HCT116 (cell line): Measurements from ENCODE around the gene PDZRN4. TPM values are rescaled to one million over a fixed set of nuclear protein-coding genes. Genes with fewer than 3 reads are reported as not detected.
"Not testable (repeated sequence)": the region's sequence is repeated elsewhere in the genome, so short reads cannot be mapped to it uniquely, and the experiment has no call there.

Source experiments
- ATAC-seq: fragments of 200-7000 bp; cut with Tn5 transposase; 2 replicates; pipeline ENCODE4 v1.9.1; 2020; ENCODE audit warnings: mild to moderate bottlenecking, moderate library complexity
- BruUV-seq: library from RNA; stranded (reverse); fragments of 400-500 nt; replicated peaks from 2 replicates; lab custom pipeline; 2021; lab: Mats Ljungman, UMichigan
- CTCF ChIA-PET: fragments of 300-600 bp; sonication (Branson Sonifier 250); formaldehyde crosslinking; loops from one replicate; lab custom pipeline; 2021; ENCODE audit warnings: antibody characterized with exemption; lab: Charles Lee
- POLR2A ChIA-PET: fragments of 300-600, 350-600 bp; sonication (Branson Sonifier 250); formaldehyde crosslinking; loops from one replicate; lab custom pipeline; 2021; ENCODE audit warnings: antibody characterized with exemption; lab: Charles Lee
- RAD21 ChIA-PET, 2 experiments: fragments of 300-600 bp; sonication (Branson Sonifier 250); formaldehyde crosslinking; loops; one replicate each; lab custom pipeline; 2023; ENCODE audit warnings: low total read pairs in 2 of 2; ENCODE audit not compliant: uncharacterized antibody in 2 of 2, unreplicated experiment in 2 of 2, low non-redundant PET in 1 of 2; lab: Charles Lee
- DNase-seq: peaks from one replicate; pipeline ENCODE4 v3.0.0-alpha.2; 2010; ENCODE audit warnings: low read depth, low spot score
- H2AFZ ChIP-seq: fragments of 200-600 bp; shearing (Covaris generic), sonication (generic); 2 replicates; pipeline ENCODE4 v1.6.1; 2017; ENCODE audit warnings: low read depth, mixed run types, mixed read lengths, antibody characterized with exemption, low read length; ENCODE audit not compliant: poor library complexity, severe bottlenecking
- H3K27ac ChIP-seq: 2 replicates; pipeline ENCODE4 v1.5.1; 2012; ENCODE audit warnings: low read depth, low read length
- H3K27me3 ChIP-seq: fragments of 200-600 bp; sonication (generic); 2 replicates; pipeline ENCODE4 v1.6.1; 2016; ENCODE audit warnings: mixed run types, low read length, mixed read lengths; ENCODE audit not compliant: insufficient read depth
- H3K36me3 ChIP-seq, 2 experiments: fragments of 200-500 bp in 1 of 2; fragments of 200-600 bp in 1 of 2; sonication (Bioruptor generic) in 1 of 2; sonication (generic) in 1 of 2; 2 replicates each; pipeline versions ENCODE4 v1.5.1 to v1.6.1; 2014 to 2016; ENCODE audit warnings: low read length in 2 of 2, inconsistent platforms in 1 of 2, mixed read lengths in 1 of 2, mixed run types in 1 of 2; ENCODE audit not compliant: insufficient read depth in 2 of 2, control insufficient read depth in 1 of 2
- H3K4me1 ChIP-seq, 2 experiments: fragments of 200-600 bp in 1 of 2; sonication (generic) in 1 of 2; 2 replicates each; pipeline versions ENCODE4 v1.5.1 to v1.6.1; 2012 to 2017; ENCODE audit warnings: low read length in 2 of 2, inconsistent platforms in 1 of 2, mild to moderate bottlenecking in 1 of 2, mixed read lengths in 1 of 2, mixed run types in 1 of 2, moderate library complexity in 1 of 2; ENCODE audit not compliant: insufficient read depth in 2 of 2, control insufficient read depth in 1 of 2
- H3K4me2 ChIP-seq: fragments of 200-600 bp; sonication (generic); 2 replicates; pipeline ENCODE4 v1.6.1; 2017; ENCODE audit warnings: mixed run types, low read length, mixed read lengths
- H3K4me3 ChIP-seq, 2 experiments: fragments of 200-600 bp in 1 of 2; sonication (generic) in 1 of 2; replicated peaks in 1 of 2; 2 replicates each; pipeline ENCODE4 v1.5.1; 2011 to 2016; ENCODE audit warnings: low read length in 2 of 2, control low read depth in 1 of 2, low read depth in 1 of 2, mild to moderate bottlenecking in 1 of 2, mixed read lengths in 1 of 2, mixed run types in 1 of 2
- H3K79me2 ChIP-seq: fragments of 200-600 bp; sonication (generic); 2 replicates; pipeline ENCODE4 v1.6.1; 2017; ENCODE audit warnings: mild to moderate bottlenecking, mixed run types, low read length, moderate library complexity, mixed read lengths; ENCODE audit not compliant: insufficient read depth
- H3K9ac ChIP-seq: fragments of 200-600 bp; sonication (generic); 2 replicates; pipeline ENCODE4 v1.6.1; 2016; ENCODE audit warnings: low read length, mixed read lengths
- H3K9me2 ChIP-seq: fragments of 200-600 bp; sonication (generic), shearing (Covaris generic); 2 replicates; pipeline ENCODE4 v1.6.1; 2017; ENCODE audit warnings: mixed run types, mild to moderate bottlenecking, moderate library complexity; ENCODE audit not compliant: insufficient read depth
- H3K9me3 ChIP-seq, 2 experiments: fragments of 200-500 bp in 1 of 2; fragments of 200-600 bp in 1 of 2; sonication (Bioruptor generic) in 1 of 2; sonication (generic) in 1 of 2; 2 replicates each; pipeline ENCODE4 v1.6.1; 2014 to 2017; ENCODE audit warnings: low read length in 2 of 2, mixed read lengths in 2 of 2, inconsistent platforms in 1 of 2, low read depth in 1 of 2, mild to moderate bottlenecking in 1 of 2, mixed run types in 1 of 2, moderate library complexity in 1 of 2; ENCODE audit not compliant: control insufficient read depth in 1 of 2, insufficient read depth in 1 of 2
- H4K20me1 ChIP-seq: fragments of 200-600 bp; sonication (generic), shearing (Covaris generic); 2 replicates; pipeline ENCODE4 v1.6.1; 2017; ENCODE audit warnings: mixed run types, mild to moderate bottlenecking, moderate library complexity; ENCODE audit not compliant: insufficient read depth
- CTCF ChIP-seq, 3 experiments: fragments of 200-600 bp in 1 of 3; sonication (generic) in 1 of 3; IDR thresholded peaks in 2 of 3; conservative IDR thresholded peaks in 1 of 3; 2 replicates each; pipeline ENCODE4 v1.5.1; 2012 to 2017; ENCODE audit warnings: low read depth in 2 of 3, low read length in 2 of 3, antibody characterized with exemption in 1 of 3, borderline replicate concordance in 1 of 3, control low read depth in 1 of 3, mild to moderate bottlenecking in 1 of 3, mixed read lengths in 1 of 3, mixed run types in 1 of 3, moderate library complexity in 1 of 3; ENCODE audit not compliant: insufficient read depth in 1 of 3
- ELF1 ChIP-seq: IDR thresholded peaks from 2 replicates; pipeline ENCODE4 v1.6.1; 2012; ENCODE audit warnings: low read depth, borderline replicate concordance
- EZH2 ChIP-seq: fragments of 200-600 bp; sonication (generic); IDR thresholded peaks from 2 replicates; pipeline ENCODE4 v1.6.1; 2017; ENCODE audit warnings: antibody characterized with exemption, mixed run types
- EZH2phosphoT487 ChIP-seq: fragments of 200-600 bp; IDR thresholded peaks from 2 replicates; pipeline ENCODE4 v1.6.1; 2018; ENCODE audit warnings: antibody characterized with exemption, borderline replicate concordance
- FOSL1 ChIP-seq: IDR thresholded peaks from 2 replicates; pipeline ENCODE4 v1.6.1; 2012; ENCODE audit warnings: low read depth
- JUND ChIP-seq: IDR thresholded peaks from 2 replicates; pipeline ENCODE4 v1.6.1; 2012
- POLR2A ChIP-seq: IDR thresholded peaks from 2 replicates; pipeline ENCODE4 v1.7.0; 2011; ENCODE audit warnings: borderline replicate concordance; ENCODE audit not compliant: insufficient read depth, insufficient read length; ENCODE audit errors: extremely low read depth
- POLR2AphosphoS5 ChIP-seq: IDR thresholded peaks from 2 replicates; pipeline ENCODE4 v1.6.1; 2011; ENCODE audit warnings: mild to moderate bottlenecking, low read depth, low read length, moderate library complexity
- RAD21 ChIP-seq: IDR thresholded peaks from 2 replicates; pipeline ENCODE4 v1.6.1; 2012; ENCODE audit warnings: low read depth, mild to moderate bottlenecking
- SIN3A ChIP-seq: IDR thresholded peaks from 2 replicates; pipeline ENCODE4 v1.6.1; 2012; ENCODE audit warnings: low read depth
- SRF ChIP-seq: IDR thresholded peaks from 2 replicates; pipeline ENCODE4 v1.6.1; 2012; ENCODE audit warnings: low read depth
- TCF7L2 ChIP-seq: IDR thresholded peaks from 2 replicates; pipeline ENCODE4 v1.7.0; 2011; ENCODE audit warnings: borderline replicate concordance, inconsistent platforms; ENCODE audit not compliant: insufficient read depth, insufficient read length; ENCODE audit errors: extremely low read depth
- YY1 ChIP-seq: IDR thresholded peaks from 2 replicates; pipeline ENCODE4 v1.6.1; 2011; ENCODE audit warnings: low read length, low read depth, moderate library complexity, mild to moderate bottlenecking; ENCODE audit not compliant: insufficient replicate concordance; ENCODE audit errors: extremely low read depth
- ZFX ChIP-seq: fragments of 450-650 bp; IDR thresholded peaks from 2 replicates; pipeline ENCODE4 v1.6.1; 2017
- ZNF274 ChIP-seq: fragments of 200-500 bp; sonication (Bioruptor generic); IDR thresholded peaks from 2 replicates; pipeline ENCODE4 v1.6.1; 2014; ENCODE audit warnings: mild to moderate bottlenecking, low read depth, low read length, inconsistent platforms
- intact Hi-C: fragments of 100-400 bp; cut with micrococcal nuclease; formaldehyde crosslinking; loops from 2 replicates; pipeline ENCODE4 v1.10.0; 2022
- total RNA-seq: library from RNA; stranded (reverse); gene quantifications from one replicate; pipeline ENCODE4 v1.2.1, GENCODE V29; 2021; ENCODE audit not compliant: unreplicated experiment
- TF ChIP-seq, protein P1 (sequence below): IDR thresholded peaks from 2 replicates; pipeline ENCODE4 v1.6.1; 2011; ENCODE audit warnings: mild to moderate bottlenecking, low read length, moderate library complexity; ENCODE audit not compliant: insufficient replicate concordance; ENCODE audit errors: extremely low read depth

PDZRN4 gene
- total RNA-seq, 1 experiment from 2014 or later = not detected

DNA sequence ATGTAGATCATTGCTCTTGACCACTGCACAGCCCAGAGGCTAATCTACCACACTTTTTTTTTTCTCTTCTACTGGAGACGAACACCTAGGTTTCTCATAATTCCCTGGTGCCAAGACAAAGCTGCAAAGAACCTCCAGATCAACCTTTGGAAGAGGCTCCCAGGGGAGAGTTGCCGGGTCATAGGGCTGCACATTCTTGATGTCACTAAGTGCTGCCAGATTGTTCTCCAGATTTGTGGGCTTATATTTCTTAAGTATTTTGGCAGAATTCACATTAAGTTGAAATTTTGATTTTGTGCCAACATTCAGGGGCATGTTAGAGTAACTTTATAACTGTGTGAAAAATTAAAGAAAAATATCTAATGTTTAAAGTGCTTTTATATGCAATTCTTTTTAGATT, 13.5 kb upstream of the PDZRN4 start (continued):
- TF ChIP-seq RAD21 (no peak), ZNF274 (no peak), SIN3A (no peak), JUND (no peak), POLR2A (no peak), EZH2phosphoT487 (no peak), POLR2AphosphoS5 (no peak), FOSL1 (no peak)

DNA sequence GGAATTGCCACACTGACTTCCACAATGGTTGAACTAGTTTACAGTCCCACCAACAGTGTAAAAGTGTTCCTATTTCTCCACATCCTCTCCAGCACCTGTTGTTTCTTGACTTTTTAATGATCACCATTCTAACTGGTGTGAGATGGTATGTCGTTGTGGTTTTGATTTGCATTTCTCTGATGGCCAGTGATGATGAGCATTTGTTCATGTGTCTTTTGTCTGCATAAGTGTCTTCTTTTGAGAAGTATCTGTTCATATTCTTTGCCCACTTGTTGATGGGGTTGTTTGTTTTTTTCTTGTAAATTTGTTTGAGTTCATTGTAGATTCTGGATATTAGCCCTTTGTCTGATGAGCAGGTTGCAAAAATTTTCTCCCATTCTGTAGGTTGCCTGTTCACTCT, 8.6 kb upstream of the PDZRN4 start:
- H3K27me3 ChIP-seq, RAD21 ChIA-PET, ATAC-seq, H3K4me3 ChIP-seq, H3K9me2 ChIP-seq, H3K4me1 ChIP-seq, H3K79me2 ChIP-seq, H2AFZ ChIP-seq, CTCF ChIA-PET, intact Hi-C loops, DNase-seq, POLR2A ChIA-PET, H3K36me3 ChIP-seq, H3K27ac ChIP-seq, H4K20me1 ChIP-seq, BruUV-seq, H3K9me3 ChIP-seq, H3K4me2 ChIP-seq, H3K9ac ChIP-seq: not testable (repeated sequence)

DNA sequence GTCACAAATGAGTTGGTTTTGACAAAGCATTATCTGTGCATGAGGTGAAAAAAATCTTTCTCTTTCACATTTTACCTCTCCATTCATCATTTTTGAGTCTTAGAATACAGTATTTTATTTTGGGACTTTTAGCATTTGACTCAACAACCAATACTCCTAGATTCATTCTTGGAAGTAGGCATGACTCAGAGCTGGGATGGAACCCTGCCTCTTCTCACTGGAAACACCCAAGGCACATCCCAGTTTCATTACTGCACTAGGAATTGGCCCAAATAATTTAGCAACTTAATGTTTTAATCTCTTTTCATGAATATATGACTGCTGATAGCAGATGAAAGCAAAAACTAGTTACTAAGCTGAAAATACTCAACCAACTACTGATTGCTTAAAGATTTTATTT, 3.3 kb upstream of the PDZRN4 start:
- ChIA-PET POLR2A (no interaction called here), CTCF (no interaction called here), RAD21 (no interaction called here)
- Histone ChIP-seq H3K4me3 (no peak overlapping the region), H3K9me3 (no peaks in the 10 kb centered on the region), H3K36me3 (no peaks in the 10 kb centered on the region), H2AFZ (no peak overlapping the region), H3K27ac (no peak overlapping the region), H4K20me1 (no peaks in the 10 kb centered on the region), H3K9ac (no peak overlapping the region), H3K27me3 (no peaks in the 10 kb centered on the region), H3K79me2 (no peaks in the 10 kb centered on the region), H3K4me1 (no peaks in the 10 kb centered on the region), H3K4me2 (no peak overlapping the region), H3K9me2 (peaks cover 4% of the 10 kb centered on the region; the same call in 1 of the 2 replicates)
- no TSS peak for BruUV-seq
- DNase-seq (no peak), ATAC-seq (no peak)
- intact Hi-C loops = no loop called here
- no peak for TF ChIP-seq POLR2AphosphoS5
- TF ChIP-seq JUND = no peak
- TF ChIP-seq YY1 = no peak
- TF ChIP-seq TCF7L2 = no peak
- TF ChIP-seq POLR2A = no peak
- TF ChIP-seq ELF1 = no peak
- TF ChIP-seq, protein P1, sequence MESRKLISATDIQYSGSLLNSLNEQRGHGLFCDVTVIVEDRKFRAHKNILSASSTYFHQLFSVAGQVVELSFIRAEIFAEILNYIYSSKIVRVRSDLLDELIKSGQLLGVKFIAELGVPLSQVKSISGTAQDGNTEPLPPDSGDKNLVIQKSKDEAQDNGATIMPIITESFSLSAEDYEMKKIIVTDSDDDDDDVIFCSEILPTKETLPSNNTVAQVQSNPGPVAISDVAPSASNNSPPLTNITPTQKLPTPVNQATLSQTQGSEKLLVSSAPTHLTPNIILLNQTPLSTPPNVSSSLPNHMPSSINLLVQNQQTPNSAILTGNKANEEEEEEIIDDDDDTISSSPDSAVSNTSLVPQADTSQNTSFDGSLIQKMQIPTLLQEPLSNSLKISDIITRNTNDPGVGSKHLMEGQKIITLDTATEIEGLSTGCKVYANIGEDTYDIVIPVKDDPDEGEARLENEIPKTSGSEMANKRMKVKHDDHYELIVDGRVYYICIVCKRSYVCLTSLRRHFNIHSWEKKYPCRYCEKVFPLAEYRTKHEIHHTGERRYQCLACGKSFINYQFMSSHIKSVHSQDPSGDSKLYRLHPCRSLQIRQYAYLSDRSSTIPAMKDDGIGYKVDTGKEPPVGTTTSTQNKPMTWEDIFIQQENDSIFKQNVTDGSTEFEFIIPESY = no peak
- TF ChIP-seq FOSL1 = no peak
- no peak for TF ChIP-seq SRF
- no peak for TF ChIP-seq CTCF (IDR thresholded peaks at IDR 0.05 in 2 of 3, conservative IDR thresholded peaks at IDR 0.05 in 1 of 3; ENCODE audit: borderline replicate concordance in 1 of 3, insufficient read depth in 1 of 3, low read depth in 2 of 3, low read length in 2 of 3)
- TF ChIP-seq EZH2 = no peak
- no peak for TF ChIP-seq ZFX
- no peak for TF ChIP-seq ZNF274
